DOHH2 (cell line): ENCODE data around the gene TGFBR2.

Experiments used
- CTCF ChIP-seq: fragments of 200-600 bp; sonication (generic); IDR thresholded peaks from one replicate; pipeline ENCODE4 v1.5.1; 2014; ENCODE audit warnings: antibody characterized with exemption, mild to moderate bottlenecking, low read depth, low read length; ENCODE audit not compliant: poor library complexity, severe bottlenecking
- EZH2phosphoT487 ChIP-seq: fragments of 200-600 bp; sonication (generic); IDR thresholded peaks from 2 replicates; pipeline ENCODE4 v1.6.1; 2017; ENCODE audit warnings: borderline replicate concordance, mild to moderate bottlenecking, antibody characterized with exemption, low read length, moderate library complexity, mixed read lengths

GRCh38 chr3:30666572-30667279 is 60.3 kb downstream of the TGFBR2 start:
- TF ChIP-seq CTCF = no peak
- no peak for TF ChIP-seq EZH2phosphoT487
